Measurements from ENCODE around the gene GRM2. TPM values are rescaled to one million over a fixed set of nuclear protein-coding genes. Genes with fewer than 3 reads are reported as not detected.
A peak's percentile ranks its signal among the peaks of the same experiment; 100 is the strongest.

Gene GRM2
- 0.43 TPM for polyA plus RNA-seq (ENCODE audit: insufficient read length)

- peak; percentile 87 for DNase-seq
These were observed at the start of gene GRM2 for GRCh38 chr3:51706788-51707731. TSS of gene GRM2 (plus strand) at chr3:51707068. CDS start at chr3:51708984, 1,916 bp downstream.

GRCh38 chr3:51657234-51657633 is 49.6 kb upstream of the GRM2 start:
- DNase-seq: no peak

- no peak for DNase-seq
These were observed 46.9 kb upstream of the GRM2 start for GRCh38 chr3:51659942-51660341.

- DNase-seq: no peak
These were observed 44.4 kb upstream of the GRM2 start for GRCh38 chr3:51662456-51662855.

GRCh38 chr3:51668756-51669155 is 38.1 kb upstream of the GRM2 start:
- DNase-seq: no peak

- peak; percentile 60 for DNase-seq
These were observed 37.4 kb upstream of the GRM2 start for GRCh38 chr3:51669241-51670052.

GRCh38 chr3:51670053-51670822 is 36.6 kb upstream of the GRM2 start:
- no peak for DNase-seq

GRCh38 chr3:51670823-51671733 is 35.8 kb upstream of the GRM2 start, which contains the start of gene TEX264:
TSS of gene TEX264 (plus strand) at chr3:51671252. CDS start at chr3:51674305, 3,053 bp downstream.
- DNase-seq: peak; percentile 87

- peak; percentile 51 for DNase-seq
These were observed 35.0 kb upstream of the GRM2 start for GRCh38 chr3:51671734-51672475.

- DNase-seq: no peak
These were observed 33.6 kb upstream of the GRM2 start for GRCh38 chr3:51673181-51673801.

GRCh38 chr3:51673802-51674654 is 32.8 kb upstream of the GRM2 start:
- no peak for DNase-seq

- no peak for DNase-seq
These were observed 31.7 kb upstream of the GRM2 start for GRCh38 chr3:51675201-51675611.

GRCh38 chr3:51676102-51676640 is 30.7 kb upstream of the GRM2 start:
- DNase-seq: no peak

- no peak for DNase-seq
These were observed 29.5 kb upstream of the GRM2 start for GRCh38 chr3:51677358-51677757.

- DNase-seq: no peak
These were observed 28.7 kb upstream of the GRM2 start for GRCh38 chr3:51678186-51678585.

GRCh38 chr3:51678641-51679040 is 28.2 kb upstream of the GRM2 start:
- DNase-seq: no peak

GRCh38 chr3:51679318-51679717 is 27.6 kb upstream of the GRM2 start:
- no peak for DNase-seq

GRCh38 chr3:51679777-51680176 is 27.1 kb upstream of the GRM2 start:
- no peak for DNase-seq

GRCh38 chr3:51680196-51680595 is 26.7 kb upstream of the GRM2 start:
- DNase-seq: no peak
